ENCODE data around the gene HACD2. TPM values are rescaled to one million over a fixed set of nuclear protein-coding genes. Genes with fewer than 3 reads are reported as not detected.

The HACD2 gene
- total and polyA plus RNA-seq, 9 of the 15 experiments (the other 6 are each of a cell fraction or from before 2014, with no cell fraction given), result 1.3 to 10.5 (median 3.8) TPM

DNA sequence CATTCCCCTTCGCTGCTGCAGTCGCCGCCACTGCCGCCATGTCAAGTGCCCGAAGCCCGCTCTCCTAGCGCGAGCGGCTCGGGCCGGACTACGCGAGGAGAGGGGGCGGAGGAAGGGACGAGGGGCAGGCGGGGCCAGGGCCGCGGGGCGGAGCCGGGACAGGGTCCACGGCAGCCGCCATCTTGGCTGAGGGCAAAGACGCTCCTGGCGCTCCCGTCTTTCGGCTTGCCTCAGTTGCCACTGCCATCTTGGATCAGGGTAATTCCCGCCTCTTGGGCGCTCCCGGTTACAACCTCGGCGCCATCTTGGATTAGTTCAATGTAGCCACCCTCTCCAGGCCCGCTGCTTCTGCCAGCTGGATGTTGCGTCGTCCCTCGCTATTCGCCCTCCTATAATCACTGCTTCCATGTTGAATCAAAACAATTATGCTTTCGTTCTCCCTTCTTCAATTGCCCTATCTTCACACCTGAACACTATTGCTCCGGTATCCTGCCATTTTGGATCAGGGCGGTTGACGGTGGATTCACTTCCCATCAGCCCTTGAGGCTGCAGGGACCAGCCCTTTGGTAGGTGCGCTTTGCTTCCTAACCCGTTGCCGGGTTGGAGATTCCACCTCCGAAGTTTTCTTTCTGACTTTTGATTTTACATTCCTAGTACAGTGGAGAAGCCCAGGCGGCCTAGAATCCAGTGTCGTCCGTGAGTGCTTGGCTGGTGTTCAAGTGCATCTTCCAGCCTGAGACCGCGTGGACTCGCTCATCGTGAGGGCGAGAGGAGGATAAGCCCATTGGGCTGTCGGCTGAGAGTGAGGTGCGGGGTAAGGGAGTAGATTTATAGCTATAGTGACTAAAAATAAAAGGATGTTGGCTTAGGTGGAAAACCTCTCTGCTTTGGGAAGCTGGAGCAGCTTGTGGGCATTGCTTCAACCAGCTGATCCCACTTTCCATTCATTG is at the start of gene HACD2 (continued):
- TF ChIP-seq ILF3 (IDR thresholded peaks at IDR 0.05; ENCODE audit: borderline replicate concordance) (no peak), SUPT5H (IDR thresholded peaks at IDR 0.05) (peak; percentile 68), XRCC5 (IDR thresholded peaks at IDR 0.05; ENCODE audit: low read depth, low read length) (no peak), NFXL1 (CRISPR knock-in tag; IDR thresholded peaks at IDR 0.05) (no peak), ZNF124 (CRISPR knock-in tag; IDR thresholded peaks at IDR 0.05) (no peak), FOSL1 (tag; conservative IDR thresholded peaks at IDR 0.05) (no peak), TGIF2 (CRISPR knock-in tag; IDR thresholded peaks at IDR 0.05) (no peak), ZNF445 (CRISPR knock-in tag; IDR thresholded peaks at IDR 0.05; ENCODE audit: low read depth) (no peak), ZNF282 (CRISPR knock-in tag; IDR thresholded peaks at IDR 0.05) (no peak), RNF2 (IDR thresholded peaks at IDR 0.05) (peak; percentile 8; the same call in 1 of the 2 replicates), KLF10 (CRISPR knock-in tag; IDR thresholded peaks at IDR 0.05) (no peak), SP1 (CRISPR knock-in tag; IDR thresholded peaks at IDR 0.05) (peak; percentile 74), MYNN (IDR thresholded peaks at IDR 0.05) (no peak), MYNN (CRISPR knock-in tag; IDR thresholded peaks at IDR 0.05) (no peak), KLF6 (CRISPR knock-in tag; IDR thresholded peaks at IDR 0.05; ENCODE audit: borderline replicate concordance) (peak; percentile 26; the same call in 1 of the 2 replicates), GABPA (tag; conservative IDR thresholded peaks at IDR 0.05; ENCODE audit: low read depth) (peak; percentile 59), NFIC (IDR thresholded peaks at IDR 0.05) (no peak; the same call in 1 of the 2 replicates), JUN (IDR thresholded peaks at IDR 0.05; ENCODE audit: borderline replicate concordance, low read depth, low read length) (no peak), JUN (CRISPR knock-in tag; IDR thresholded peaks at IDR 0.05; ENCODE audit: borderline replicate concordance) (0 out of 2 replicates have a peak, but pooled peaks have one; percentile 24), CTBP1 (IDR thresholded peaks at IDR 0.05; ENCODE audit: borderline replicate concordance) (0 out of 2 replicates have a peak, but pooled peaks have one; percentile 33), ZNF165 (CRISPR knock-in tag; IDR thresholded peaks at IDR 0.05; ENCODE audit: borderline replicate concordance) (no peak), ZNF766 (CRISPR knock-in tag; conservative IDR thresholded peaks at IDR 0.05) (peak; percentile 90), PTTG1 (tag; IDR thresholded peaks at IDR 0.05; ENCODE audit: low read depth) (peak; percentile 70), ZFX (CRISPR knock-in tag; IDR thresholded peaks at IDR 0.05) (peak; percentile 78), POLR2AphosphoS2 (IDR thresholded peaks at IDR 0.05; ENCODE audit: low read length) (no peak)
- TF ChIP-seq, protein P1, sequence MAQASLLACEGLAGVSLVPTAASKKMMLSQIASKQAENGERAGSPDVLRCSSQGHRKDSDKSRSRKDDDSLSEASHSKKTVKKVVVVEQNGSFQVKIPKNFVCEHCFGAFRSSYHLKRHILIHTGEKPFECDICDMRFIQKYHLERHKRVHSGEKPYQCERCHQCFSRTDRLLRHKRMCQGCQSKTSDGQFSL (CRISPR knock-in tag; IDR thresholded peaks at IDR 0.05), result no peak
- TF ChIP-seq, protein P1 (tag; IDR thresholded peaks at IDR 0.05), result 0 out of 4 replicates have a peak, but pooled peaks of 1 of the 2 experiments have one; percentile 28
- TF ChIP-seq, protein P2, sequence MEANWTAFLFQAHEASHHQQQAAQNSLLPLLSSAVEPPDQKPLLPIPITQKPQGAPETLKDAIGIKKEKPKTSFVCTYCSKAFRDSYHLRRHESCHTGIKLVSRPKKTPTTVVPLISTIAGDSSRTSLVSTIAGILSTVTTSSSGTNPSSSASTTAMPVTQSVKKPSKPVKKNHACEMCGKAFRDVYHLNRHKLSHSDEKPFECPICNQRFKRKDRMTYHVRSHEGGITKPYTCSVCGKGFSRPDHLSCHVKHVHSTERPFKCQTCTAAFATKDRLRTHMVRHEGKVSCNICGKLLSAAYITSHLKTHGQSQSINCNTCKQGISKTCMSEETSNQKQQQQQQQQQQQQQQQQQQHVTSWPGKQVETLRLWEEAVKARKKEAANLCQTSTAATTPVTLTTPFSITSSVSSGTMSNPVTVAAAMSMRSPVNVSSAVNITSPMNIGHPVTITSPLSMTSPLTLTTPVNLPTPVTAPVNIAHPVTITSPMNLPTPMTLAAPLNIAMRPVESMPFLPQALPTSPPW (CRISPR knock-in tag; IDR thresholded peaks at IDR 0.05), result peak; percentile 73
